Measurements from ENCODE around the gene PRKG2.

DNA sequence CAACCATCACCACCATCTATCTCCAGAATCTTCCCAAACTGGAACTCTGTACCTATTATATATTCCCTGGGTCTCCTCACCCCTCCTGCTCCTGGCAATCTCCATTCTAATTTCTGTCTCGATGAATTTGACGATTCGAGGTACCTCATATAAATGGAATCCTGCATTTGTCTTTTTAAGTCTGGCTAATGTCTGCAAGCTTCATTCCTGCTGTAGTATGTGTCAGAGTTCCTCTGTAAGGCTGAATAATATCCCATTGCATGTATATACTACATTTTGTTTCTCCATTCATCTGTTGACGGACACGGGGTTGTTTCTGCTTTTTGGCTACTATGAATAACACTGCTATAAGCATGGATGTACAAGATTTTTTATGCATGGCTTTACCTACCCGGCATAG, 19.5 kb downstream of the PRKG2 start:
- TF ChIP-seq, protein P1, sequence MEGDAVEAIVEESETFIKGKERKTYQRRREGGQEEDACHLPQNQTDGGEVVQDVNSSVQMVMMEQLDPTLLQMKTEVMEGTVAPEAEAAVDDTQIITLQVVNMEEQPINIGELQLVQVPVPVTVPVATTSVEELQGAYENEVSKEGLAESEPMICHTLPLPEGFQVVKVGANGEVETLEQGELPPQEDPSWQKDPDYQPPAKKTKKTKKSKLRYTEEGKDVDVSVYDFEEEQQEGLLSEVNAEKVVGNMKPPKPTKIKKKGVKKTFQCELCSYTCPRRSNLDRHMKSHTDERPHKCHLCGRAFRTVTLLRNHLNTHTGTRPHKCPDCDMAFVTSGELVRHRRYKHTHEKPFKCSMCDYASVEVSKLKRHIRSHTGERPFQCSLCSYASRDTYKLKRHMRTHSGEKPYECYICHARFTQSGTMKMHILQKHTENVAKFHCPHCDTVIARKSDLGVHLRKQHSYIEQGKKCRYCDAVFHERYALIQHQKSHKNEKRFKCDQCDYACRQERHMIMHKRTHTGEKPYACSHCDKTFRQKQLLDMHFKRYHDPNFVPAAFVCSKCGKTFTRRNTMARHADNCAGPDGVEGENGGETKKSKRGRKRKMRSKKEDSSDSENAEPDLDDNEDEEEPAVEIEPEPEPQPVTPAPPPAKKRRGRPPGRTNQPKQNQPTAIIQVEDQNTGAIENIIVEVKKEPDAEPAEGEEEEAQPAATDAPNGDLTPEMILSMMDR (IDR thresholded peaks at IDR 0.05 in 4 of 5, conservative IDR thresholded peaks at IDR 0.05 in 1 of 5), result no peak
- TF ChIP-seq POLR2A (IDR thresholded peaks at IDR 0.05), result no peak
